HG02973 (cell line): Measurements from ENCODE around the gene ABCC11.

Source experiments
- ATAC-seq: cut with Tn5 transposase; IDR thresholded peaks from one replicate; pipeline ENCODE4 v1.9.1; 2021; ENCODE audit warnings: moderate library complexity; ENCODE audit not compliant: unreplicated experiment

Gene ABCC11

DNA sequence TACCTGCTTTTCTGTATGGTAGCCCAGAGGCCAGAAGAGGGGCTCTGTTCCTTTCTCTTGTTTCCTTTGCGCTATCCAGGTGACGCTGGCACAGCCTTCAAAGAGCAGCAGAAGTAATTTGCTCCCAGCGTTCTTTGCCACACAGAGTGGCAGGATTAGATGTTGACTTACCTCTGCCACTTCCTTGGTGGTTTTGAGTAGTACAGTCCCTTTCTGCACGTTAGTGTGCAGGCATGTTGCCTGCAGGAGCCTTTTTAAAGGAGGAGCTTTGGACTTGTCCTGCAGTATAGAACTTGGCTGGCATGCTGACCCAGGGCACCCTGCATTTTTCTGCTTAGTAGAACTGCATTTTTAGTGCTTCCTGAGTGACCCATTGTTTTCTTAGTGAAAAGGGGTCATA, at the start of gene ABCC11:
TSS of gene ABCC11 (minus strand) at position 229 of the 400 bp plus-strand sequence. CDS start 15,618 bp downstream, outside the sequence.
- no peak for ATAC-seq

DNA sequence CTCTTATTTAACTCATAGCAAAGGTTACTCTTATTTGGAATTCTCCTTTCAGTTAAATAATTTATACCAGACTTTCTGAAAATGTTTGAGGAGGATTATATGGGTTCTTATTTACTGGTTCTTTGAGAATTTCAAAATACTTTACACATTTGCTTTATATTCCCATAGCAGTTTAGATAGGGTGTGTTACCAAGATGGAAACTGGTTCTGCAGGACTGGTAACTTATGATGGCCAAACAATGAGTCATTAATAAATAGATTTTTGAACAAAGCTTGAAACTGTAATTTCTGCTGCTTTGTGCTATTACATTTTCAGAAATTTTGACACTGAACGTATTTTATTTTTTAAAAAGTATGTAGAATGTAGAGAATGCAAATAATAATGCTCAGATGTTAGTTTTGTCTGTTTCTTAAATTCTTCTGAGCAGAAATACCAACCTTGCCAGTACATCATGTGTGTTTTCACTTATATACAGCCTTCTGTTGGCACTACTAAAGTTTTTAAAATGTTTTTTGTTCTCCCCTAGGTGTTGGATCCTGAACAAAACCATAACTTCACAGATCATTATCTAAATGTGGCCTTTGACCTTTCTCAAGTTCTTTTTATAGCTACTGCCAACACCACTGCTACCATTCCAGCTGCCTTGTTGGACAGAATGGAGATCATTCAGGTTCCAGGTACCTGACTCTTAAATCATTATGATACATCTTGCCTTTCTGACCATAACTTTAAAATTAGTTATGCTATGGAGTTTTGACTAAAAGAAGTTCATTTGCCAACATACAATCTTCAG, 48.3 kb upstream of the ABCC11 start:
- no peak for ATAC-seq

DNA sequence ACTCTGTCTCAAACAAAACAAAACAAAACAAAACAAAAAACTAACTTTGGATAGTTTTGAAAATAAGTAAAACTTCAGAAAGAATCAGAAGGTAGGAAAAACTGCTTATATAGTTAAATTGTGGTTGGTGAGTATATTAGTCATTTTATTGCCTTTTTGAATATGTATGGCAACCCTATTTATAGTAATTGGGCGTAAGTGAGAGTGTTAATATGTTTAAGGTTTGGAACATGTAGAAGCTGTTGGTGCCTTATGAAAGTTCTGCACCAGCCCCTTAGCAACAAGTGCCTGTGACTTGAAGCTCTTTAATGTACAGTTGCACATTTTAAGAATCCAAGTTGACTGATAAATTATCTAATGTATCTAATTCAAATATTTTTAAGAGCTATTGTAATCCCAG, 47.4 kb upstream of the ABCC11 start:
- no peak for ATAC-seq

DNA sequence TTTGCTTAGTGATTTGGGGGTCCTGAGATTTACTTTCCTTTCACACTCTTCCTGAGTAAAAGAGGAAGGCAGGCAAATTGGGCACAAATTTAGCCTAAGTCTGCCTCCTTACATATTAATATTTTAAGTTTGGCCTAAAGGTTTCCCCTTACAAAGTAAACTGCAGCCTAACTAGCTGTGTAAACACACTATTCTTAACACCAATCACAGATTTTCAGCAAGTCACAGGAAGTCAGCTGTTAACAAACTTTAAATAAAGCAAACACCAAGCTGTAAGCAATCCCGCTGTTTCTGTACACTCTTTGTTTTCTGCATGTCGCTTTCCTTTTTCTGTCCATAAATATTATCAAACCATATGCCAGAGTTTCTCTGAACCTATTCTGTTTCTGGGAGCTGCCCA, 45.1 kb upstream of the ABCC11 start:
- no peak for ATAC-seq

DNA sequence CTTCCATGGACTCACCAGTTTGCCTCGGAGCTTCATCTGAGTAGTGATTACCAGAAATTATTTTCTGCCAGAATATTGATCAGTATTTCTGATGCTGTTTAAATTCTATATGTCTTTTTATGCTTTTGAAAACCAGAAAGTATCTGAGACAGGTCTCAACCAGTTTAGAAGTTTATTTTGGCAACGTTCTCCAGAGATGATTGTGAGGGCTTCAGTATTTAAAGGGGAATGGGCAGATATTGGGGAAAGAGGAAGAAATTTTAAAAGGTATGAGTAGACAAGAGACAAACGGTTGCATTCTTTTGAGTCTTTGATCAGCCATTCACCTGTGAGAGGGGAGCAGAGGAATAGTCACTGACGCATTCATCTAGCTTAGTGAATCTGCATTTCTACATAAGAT, 44.4 kb upstream of the ABCC11 start:
- no peak for ATAC-seq

DNA sequence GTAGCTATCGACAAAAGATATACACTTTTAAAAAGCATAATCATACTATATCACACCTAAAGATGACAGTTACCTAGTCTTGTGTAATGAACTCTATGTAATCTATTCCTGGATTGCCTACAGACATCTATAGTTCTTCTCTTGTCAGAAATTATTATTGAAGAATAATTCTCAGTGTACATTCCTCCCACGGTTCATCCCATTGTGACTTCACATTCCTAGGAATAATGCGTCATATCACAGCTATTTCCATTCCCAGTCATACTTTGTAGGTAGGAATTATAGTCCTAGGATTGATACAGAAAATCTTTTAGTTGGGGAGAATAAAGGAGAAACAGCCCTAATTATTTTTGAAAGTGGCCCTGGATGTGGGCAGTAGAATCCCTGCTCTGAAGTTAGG, 44.0 kb upstream of the ABCC11 start:
- ATAC-seq = no peak

DNA sequence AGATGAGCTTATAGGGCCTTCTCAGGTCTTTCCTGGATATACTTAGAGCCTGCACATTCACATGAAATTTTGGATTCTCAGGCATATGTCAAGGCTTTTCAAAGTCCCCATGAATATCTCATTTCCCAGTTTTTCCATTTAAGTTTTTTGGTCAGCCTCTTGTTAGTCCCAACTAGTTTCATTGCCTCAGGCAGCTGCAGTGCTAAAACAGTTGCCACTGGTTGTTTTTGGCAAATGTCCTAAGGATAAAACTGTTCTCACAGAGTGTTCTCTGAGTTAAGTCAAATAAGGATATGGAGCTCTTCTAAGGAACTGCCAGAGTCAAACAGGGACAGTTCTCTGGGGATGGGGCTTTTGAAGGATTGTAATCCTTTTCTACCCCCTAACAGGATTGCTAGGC, 39.9 kb upstream of the ABCC11 start:
- no peak for ATAC-seq

DNA sequence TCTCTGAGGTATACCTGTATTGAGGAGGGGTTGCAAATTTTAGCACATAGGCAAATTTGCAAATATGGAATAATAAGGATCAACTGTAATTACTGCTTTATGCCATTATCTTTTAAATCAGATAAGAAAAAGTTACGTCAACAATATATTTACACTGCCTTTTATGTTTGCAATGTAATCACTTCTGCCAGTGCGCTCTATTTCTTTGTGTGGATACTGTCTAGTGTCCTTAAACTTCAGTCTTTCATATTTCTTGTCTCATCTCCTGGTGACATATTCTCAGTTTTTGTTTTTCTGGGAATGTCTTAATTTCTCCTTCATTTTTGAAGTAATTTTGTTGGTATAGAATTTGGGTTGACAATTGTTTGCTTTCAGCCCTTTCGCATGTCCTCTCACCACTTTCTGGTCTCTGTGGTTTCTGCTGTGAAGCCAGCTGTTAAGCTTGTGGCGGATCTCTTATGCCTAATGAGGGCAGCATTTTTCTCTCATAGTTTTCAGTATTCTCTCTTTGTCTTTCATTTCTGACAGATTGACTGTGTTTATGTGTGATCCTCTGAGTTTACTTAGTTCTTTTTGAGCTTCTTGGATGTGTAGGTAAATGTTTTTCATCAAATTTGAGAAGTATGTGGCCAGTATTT, 37.6 kb upstream of the ABCC11 start:
- no peak for ATAC-seq

DNA sequence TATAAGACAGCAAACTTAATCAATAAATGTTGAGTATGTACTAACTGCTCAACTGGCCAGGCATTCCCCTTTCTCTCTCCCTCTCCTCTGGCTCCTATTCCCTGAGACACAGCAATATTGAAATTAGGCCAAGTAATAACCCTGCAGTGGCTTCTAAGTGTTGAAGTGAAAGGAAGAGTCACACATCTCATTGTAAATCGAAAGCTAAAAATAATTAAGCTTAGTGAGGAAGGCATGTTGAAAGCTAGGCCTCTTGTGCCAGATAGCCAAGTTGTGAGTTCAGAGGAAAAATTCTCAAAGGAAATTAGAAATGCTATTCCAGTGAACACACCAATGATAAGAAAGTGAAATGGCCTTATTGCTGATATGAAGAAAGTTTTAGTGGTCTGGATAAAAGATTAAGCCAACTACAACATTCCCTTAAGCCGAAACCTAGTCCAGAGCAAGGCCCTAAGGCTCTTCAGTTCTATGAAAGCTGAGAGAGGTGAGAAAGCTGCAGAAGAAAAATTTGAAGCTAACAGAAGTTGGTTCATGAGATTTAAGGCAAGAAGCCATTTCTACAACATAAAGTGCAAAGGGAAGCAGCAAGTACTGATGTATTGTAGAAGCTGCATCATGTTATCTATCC, 35.4 kb upstream of the ABCC11 start:
- ATAC-seq = no peak

DNA sequence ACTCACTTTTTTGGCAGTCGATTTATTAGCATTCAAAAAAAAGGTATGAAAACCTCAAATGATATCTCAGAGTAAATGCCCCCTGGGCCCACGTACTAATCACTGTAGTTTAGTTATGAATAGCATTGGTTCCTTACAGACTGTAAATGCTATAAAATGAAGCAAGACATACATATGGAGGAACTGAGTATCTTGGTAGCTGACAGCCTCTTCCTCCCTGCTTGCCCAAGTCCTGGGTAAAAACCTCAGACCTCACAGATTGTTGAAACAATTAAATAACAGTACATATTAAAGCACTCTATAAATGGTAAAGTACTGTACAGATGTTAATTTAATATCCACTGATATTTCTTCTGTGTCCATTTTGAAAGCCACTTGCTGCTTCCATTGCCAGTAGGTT, 33.2 kb upstream of the ABCC11 start:
- ATAC-seq = no peak

DNA sequence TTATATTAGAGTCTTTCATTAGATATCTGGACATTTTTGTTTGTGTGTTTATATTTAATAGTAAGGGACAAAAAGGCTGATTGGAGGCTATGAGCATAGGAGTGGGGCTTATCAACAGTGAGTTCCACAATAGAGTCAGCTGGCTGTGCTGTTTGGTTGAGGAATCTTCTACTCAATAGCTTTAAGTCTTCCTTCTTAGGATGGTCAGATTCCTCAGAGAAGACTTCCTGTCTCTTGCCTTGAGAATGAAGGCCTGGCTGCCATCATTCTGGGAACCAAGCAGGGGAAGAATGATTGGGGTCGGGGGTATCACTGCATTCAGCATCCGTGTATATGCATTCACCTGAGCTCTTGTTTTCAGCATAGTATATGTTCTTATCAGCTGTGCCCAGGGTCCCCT, 31.9 kb upstream of the ABCC11 start:
- ATAC-seq = no peak

DNA sequence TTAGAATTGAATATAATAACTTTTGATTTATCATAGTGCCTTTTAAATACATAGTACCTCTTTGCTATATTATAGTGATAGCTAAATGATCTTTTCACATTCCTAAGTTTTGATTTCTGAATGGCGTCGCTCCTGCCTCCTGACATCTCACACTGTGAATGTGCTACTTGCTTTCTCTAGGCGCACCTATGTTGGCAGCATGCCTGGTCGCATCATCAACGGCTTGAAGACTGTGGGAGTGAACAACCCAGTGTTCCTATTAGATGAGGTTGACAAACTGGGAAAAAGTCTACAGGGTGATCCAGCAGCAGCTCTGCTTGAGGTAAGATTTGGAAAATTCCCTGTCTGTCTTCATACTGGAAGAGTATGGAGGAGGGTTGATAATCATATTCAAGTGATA, 29.8 kb upstream of the ABCC11 start:
- ATAC-seq = no peak

DNA sequence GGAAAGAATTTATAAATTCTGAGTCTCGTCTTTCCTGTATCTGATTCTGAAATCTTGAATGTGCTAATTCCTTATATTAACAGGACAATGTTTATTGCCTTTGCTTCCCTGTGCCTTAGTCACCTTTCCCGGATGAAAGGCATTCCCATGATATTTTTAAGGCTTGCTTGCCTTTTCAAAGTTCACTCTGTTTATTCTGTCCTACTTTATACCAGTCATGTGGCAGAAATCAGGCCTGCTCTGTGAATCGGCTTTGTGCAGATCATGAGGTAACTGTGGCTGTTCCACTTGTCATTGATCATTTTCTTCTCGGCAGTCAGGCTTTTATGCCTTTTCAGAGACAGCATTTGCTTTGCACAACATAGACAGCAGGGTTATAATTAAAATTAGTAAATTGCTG, 28.8 kb upstream of the ABCC11 start:
- ATAC-seq = no peak

DNA sequence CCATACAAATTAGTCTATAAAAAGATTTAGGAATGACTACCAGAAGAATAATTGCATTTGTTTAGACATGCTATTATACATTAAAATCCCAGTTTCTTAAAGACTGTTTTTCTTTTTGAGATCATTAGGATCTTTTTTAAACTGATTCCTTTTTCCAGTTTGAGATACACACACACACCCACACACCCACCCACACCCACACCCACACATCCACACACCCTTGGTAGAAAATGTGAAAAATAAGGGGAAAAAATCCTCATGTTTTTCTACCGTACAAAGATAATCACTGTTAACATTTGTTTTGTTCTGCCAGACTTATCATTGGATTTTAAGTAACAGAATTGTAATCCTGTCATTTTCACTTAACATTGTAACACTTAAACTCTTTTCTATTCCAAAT, 27.1 kb upstream of the ABCC11 start:
- ATAC-seq = no peak

DNA sequence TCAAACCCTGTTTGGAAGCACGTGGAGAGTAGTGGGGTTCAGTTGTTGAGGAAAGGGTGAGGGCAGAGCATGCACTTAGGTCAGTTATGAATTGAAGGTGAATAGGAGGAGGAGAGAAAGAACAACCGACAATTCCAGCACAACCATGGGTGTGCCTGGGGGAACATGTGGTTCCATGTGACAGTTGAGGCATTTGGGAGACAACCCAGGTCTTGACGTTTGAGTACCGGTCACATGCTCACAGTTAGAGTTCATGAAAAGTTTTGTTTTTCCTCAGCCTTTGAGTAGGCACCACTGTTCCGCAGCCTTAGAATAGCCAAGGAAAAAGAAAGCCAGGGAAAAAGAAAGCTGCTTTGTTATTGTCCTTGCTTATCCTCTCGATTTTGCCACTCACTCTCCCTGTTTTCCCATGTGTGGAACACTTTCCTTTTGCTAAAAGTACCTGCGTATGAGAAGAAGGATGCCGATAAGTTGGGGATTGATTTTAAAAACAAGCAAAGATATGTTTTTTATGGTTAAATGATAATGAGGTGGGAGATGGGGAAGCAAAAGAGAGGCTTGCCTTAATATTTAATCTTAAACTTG, 25.6 kb upstream of the ABCC11 start:
- ATAC-seq = no peak

DNA sequence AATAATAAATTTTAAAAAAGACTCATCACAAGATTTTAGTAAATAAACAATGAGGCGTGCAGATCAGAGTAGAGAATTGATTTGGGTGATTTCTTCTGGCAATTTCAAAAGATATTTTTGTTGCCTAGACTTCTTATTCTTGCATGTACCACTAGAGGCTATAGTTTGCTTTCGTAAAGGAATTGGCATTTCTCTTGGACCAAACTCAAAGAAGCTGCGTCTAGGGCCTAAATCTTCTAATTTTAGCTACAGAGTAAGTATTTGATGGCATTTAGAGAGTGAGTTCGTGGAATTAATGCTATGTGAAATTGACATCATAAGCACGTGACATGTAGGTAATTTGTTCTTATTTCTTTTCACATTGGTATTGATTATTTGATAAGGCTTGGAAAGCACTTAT, 24.4 kb upstream of the ABCC11 start:
- ATAC-seq = no peak

DNA sequence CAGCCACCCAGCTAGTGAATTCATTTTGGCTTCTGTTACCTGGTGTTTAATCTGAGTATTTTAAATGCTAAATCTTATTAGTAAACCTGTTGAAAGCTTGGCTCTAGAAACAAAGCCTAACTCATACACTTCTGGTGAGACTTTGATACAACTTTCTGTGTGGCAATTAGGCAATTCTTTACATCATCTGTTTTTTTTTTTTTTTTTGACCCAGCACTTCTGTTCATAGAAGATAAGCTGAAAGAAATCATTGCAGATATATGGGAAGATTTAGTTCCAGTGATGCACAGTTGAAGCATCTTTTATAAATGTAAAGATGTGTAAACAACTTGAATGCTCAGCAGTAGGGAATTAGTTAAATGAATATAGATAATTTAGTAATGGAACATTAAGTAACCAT, 21.7 kb upstream of the ABCC11 start:
- no peak for ATAC-seq

DNA sequence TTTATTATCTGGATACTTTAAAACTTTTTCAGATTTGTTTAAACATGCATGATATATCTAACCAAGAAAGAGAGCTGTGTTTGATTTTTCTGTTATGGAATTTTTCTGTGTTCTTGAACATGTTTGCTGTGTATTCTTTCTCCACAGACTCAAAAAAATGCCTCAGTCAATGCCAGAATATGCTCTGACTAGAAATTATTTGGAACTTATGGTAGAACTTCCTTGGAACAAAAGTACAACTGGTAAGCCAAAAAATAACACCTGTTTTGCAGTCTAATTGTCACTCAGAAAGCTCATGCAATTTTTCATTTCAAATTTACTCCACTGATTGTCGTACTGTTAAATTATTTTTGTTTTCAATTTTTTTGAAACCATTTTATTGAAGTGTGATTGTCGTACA, 15.3 kb upstream of the ABCC11 start:
- ATAC-seq = no peak

DNA sequence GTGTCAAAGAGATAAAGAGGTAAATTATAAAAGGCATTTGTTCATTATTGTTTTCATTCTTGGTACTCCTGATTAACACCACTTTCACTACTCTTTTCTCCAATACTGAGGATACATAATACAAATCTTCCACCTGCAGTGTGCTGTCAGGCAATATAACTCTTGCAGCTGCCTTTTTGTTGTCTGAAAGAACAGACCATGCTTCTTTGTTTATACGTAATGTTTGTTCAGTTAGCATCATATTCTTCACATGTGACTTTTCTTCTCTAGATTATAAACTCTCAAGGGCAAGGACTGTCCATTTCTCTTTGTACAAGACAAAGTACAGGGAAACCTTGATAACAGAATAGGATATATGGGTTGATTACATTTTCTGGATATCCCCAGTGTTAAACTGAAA, 14.2 kb upstream of the ABCC11 start:
- ATAC-seq = no peak

DNA sequence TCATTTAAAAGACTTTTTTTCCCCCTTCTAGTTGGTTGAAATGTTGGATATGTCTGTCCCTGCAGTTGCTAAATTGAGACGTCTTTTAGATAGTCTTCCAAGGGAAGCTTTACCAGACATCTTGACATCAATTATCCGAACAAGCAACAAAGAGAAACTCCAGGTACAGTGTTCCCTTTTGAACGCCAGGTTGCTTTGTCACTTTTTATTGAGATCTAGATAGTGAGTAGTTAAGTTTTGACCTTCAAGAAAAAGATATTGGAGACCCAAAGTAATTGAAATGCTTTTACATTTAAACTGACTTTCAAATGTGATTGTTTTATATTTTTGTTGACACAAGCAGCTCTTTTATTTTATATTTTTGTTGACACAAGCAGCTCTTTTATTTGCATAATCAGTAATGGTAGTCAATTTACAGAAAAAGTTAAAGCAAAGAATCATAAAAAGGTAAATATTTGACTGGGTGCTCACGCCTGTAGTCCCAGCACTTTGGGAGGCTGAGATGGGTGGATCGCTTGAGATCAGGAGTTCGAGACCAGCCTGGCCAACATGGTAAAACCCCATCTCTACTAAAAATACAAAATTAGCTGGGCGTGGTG, 9.3 kb upstream of the ABCC11 start:
- ATAC-seq = no peak

DNA sequence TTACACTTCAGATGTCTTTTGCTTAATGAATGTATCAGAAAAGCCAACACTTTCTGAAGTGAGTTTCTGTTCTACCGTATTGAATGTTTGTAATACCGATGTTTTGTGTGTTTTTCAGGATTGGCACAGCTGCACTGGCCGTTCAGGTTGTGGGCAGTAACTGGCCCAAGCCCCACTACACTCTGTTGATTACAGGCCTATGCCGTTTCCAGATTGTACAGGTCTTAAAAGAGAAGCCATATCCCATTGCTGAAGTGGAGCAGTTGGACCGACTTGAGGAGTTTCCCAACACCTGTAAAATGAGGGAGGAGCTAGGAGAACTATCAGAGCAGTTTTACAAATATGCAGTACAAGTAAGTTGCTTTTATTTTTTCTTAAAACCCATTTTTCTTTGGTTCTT, 4.7 kb upstream of the ABCC11 start:
- no peak for ATAC-seq
